G401.6 (cell line): Measurements from ENCODE around the gene MSGN1.

Source experiments
- FAIRE-seq: peaks from 2 replicates; lab custom pipeline; 2012; peaks lifted over from hg19 to GRCh38; lab: Jason Lieb, UNC

The MSGN1 gene, protein sequence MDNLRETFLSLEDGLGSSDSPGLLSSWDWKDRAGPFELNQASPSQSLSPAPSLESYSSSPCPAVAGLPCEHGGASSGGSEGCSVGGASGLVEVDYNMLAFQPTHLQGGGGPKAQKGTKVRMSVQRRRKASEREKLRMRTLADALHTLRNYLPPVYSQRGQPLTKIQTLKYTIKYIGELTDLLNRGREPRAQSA

DNA sequence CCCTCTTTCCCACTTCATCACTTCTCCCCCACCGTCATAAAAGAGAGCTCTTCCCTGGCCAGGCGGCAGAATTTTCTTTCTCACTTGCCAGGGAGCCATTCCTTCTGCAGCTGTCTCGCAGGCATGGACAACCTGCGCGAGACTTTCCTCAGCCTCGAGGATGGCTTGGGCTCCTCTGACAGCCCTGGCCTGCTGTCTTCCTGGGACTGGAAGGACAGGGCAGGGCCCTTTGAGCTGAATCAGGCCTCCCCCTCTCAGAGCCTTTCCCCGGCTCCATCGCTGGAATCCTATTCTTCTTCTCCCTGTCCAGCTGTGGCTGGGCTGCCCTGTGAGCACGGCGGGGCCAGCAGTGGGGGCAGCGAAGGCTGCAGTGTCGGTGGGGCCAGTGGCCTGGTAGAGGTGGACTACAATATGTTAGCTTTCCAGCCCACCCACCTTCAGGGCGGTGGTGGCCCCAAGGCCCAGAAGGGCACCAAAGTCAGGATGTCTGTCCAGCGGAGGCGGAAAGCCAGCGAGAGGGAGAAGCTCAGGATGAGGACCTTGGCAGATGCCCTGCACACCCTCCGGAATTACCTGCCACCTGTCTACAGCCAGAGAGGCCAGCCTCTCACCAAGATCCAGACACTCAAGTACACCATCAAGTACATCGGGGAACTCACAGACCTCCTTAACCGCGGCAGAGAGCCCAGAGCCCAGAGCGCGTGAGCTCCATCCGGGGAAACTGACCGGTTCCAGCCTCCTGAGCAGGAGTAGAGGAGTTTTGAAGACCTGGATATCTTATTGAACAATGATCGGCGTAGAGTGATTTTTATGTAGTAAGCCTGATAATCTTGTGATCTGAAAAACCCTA is at the start of gene MSGN1:
Gene MSGN1, plus strand, starts transcription at position 65 of the 850 bp plus-strand sequence. Its CDS starts 59 bp downstream, at position 124.
- no peak for FAIRE-seq

DNA sequence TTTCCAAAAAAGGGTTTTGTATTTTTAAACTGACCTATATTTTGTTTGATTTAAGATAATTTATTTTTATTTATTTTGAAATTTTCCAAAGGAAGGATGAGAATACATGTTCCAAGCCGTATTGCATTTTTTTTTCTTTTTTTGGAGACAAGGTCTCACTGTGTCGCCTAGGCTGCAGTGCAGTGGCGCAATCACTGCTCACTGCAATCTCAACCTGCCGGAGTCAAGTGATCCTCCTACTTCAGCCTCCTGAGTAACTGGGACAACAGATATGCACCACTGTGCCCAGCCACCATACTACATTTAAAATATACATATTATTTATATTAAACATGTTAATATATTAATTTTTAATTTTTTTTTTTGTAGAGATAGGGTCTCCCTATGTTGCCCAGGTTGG is 47.4 kb upstream of the MSGN1 start:
- FAIRE-seq: no peak

DNA sequence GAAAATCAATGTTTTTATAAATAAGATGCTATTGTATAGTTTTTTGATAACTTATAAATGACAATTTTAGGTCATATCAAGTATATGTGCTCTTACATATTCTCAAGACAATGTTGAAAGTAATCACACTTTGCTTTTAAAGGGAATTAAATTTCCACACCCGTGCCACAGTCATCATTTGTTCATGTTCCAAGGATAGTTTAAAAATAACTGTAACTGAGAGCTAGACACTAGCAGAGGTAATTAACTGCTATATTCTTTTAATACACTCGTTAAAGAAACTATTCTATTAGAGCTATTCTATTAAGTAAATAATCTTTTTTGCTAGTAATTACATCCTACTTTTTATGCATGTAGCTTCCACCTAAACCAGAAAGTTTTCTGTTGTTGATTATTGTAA is 44.3 kb upstream of the MSGN1 start:
- no peak for FAIRE-seq

DNA sequence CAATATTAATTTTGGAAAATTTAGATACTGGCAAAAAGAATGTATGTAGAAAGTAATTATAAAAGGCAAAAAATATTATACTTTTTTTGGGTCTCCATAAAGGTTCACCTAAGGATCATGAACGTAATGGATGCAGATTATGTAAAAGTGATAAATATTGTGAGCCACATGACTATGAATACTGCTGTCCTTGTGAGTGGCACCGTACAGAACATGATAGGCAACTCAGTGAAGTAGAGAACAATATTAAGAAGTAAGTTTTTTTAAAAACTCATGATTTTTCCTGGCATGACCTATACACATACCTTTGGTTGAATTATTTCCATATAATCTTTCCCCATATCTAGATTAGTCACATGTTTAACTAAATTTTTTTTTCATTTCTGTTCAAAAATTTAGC is 43.7 kb upstream of the MSGN1 start:
- no peak for FAIRE-seq

DNA sequence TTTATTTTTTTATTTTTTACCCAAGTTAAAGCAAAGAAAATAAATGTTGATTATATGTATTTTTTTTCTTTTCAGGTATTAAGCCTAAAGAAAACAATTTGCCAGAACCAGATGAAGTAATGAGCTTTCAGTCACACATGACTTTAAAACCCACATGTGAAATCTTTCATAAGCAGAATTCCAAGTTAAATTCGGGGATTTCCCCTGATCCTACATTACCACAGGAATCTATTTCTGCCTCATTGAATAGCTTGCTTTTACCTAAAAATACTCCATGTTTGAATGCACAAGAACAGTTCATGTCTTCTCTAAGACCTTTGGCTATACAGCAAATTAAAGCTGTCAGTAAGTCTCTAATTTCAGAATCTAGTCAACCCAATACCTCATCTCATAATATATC is 35.7 kb upstream of the MSGN1 start:
- no peak for FAIRE-seq

DNA sequence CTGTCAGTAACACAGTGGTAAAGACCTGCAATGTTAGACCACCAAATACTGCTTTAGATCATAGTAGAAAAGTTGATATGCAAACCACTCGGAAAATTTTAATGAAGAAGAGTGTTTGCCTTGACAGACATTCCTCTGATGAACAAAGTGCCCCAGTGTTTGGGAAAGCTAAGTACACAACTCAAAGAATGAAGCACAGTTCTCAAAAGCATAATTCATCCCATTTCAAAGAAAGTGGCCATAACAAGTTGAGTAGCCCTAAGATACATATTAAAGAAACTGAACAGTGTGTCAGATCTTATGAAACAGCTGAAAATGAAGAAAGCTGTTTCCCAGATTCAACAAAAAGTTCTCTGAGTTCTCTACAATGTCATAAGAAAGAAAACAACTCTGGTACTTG is 34.8 kb upstream of the MSGN1 start:
- no peak for FAIRE-seq

DNA sequence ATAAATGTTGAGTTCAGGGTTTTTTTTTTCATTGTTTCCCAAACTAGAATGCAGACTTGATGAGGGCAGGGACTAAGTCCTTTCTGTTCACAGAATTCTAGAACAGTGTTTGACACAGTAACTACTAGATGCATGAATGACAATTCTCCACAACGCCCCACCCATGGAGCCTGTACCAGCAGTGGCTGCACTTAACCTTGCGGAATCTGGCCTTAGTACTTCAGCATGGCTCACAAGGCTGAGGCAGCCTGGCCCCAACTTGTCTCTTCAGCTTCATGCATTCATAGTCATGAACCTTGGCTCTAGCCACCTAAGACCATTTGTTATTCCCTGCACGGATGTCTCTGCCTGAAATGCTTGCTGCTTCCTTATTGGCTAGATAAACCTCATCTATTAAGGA is 29.5 kb upstream of the MSGN1 start:
- no peak for FAIRE-seq

DNA sequence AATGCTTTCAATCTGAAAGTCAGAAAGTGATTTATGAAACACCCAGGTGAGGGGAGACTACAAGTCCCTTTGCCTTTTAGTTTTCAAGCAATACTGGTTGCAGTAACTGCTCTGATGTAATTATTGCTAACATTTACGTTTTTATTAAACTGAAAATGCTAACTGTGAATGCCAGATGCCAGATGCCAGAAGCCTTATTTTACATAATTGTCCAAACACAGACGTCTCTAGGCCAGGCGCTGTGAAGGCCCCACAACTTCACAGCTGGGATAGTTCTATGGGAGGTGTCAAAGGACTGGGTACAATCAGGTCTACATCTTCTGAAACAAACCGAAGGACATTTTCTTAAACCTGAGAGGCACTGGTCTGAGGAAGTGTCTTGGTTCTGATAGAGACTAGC is 27.5 kb upstream of the MSGN1 start:
- no peak for FAIRE-seq

DNA sequence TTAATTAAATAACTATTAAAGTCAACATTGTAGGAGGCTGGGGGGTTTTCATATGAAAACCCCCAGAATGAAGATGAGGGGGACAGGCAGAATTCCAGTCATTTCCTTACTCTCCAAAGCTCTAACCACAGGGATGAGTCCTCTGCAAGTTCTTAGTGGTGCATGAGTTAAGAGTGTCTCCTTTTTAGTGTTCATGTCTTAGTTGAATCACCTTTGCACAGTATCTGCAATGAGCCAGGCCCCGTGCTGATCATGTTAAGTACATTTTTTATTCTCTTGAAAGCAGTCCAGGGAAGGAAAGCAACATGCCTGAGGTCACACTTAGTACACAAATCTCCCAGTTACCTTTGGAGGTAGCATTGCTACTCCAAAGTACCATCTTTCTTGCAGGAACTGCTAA is 25.7 kb upstream of the MSGN1 start:
- FAIRE-seq: no peak

DNA sequence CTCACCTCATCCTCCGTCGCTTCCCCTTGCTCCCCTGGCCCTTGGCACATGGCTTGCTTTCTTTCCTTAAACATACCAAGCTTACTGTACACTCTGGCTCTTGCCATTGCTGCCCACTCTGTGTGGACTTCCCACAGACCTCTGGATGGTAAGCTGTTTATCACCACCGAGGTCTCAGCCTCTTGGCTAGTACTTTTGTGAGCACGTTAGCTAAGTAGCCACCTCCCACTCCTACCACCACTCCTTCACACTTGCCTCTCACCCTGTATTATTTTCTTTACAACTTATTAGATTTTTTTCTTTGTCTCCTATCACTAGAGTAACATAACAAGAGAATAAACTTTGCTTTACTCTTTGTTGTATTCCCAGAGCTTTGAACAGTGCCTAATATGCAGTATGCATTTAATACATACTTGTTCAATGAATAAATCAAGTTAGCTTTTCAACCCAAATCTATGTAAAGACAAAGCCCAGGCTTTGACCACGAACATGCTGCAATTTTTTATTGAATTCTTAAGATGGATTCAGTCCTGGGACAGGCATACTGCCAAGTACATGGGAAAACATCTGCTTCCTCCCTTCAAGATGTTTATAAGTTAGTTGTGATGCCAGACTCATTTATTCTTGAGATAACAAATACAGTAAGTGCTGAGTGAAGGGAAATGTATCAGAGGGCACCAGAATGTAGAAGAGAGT is 25.0 kb upstream of the MSGN1 start:
- no peak for FAIRE-seq

DNA sequence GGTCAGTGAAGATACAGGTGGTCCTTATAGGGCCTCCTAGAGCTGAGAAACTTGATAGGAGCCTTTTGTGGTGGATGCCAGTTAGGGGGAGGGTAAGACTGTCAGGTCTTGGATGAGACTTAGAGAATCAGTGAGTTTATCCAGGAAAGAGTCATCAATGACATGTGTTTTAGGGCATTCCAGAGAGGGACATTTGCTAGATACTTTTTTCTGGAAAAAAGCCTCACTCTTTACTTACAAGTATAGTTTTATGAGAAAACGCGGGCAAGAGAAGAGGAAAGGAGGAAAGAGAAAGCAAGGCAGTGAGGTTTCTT is 24.5 kb upstream of the MSGN1 start:
- no peak for FAIRE-seq

DNA sequence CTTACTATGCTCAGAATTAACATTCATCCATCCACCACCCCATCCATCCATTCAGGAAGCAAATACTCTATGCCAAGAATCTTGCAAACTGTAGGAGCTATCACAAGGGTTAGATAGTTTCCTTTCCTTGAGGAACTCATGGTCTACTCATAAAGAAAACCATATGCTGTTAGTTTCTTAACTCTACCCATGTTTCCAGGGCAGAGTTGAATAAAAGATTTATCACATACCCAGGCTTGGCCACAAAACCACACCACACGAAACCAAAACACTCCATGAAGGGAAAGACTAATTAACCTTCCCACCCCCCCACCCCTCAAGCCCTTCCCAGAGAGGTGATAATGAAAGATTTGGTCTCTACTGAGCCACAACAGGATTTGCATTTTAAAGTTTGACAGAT is 23.7 kb upstream of the MSGN1 start:
- FAIRE-seq: no peak

DNA sequence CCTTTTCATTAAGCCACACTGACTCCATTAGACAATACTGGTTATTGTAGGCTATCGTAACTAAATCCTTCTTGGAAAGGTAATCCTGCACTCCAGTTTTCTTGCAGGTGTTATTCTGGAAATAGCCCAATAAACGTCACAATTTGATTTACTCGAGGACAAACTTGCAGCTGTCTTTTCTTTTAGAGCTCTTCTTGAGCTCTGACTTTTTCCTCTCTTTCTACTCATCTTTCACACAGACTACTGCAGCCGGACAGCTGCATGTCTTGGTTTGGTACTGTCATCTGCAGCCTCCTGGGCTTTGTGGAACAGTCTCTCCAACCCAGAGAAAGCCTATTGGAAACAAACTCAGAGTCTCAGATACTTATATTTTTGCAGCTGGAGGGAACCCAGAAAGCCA is 23.0 kb upstream of the MSGN1 start:
- no peak for FAIRE-seq

DNA sequence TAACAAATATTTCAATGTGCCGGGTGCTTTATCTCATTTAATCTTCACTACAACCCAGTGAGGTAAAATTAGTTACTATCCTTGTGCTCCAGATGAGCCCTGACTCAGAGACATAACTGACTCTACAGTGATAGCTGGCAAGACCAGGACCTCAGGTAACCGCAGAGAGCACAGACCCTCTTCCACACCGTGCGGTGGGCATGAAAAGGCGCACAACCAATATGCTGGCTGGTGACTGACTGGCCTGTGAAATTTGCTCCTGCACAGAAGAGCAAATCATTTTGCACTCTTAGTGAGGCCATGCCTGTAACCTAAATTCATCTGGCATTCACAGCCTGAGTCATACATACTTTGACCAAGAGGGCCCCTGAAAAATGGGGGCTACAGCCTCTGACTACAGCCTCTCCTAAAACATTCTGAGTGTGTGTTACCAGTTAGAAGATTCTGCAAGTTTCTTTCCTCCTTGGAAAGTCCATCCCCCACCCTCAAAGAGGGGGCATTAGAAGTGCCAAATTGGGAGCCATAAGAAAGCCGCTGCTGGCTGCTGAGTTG is 22.4 kb upstream of the MSGN1 start:
- FAIRE-seq: no peak

DNA sequence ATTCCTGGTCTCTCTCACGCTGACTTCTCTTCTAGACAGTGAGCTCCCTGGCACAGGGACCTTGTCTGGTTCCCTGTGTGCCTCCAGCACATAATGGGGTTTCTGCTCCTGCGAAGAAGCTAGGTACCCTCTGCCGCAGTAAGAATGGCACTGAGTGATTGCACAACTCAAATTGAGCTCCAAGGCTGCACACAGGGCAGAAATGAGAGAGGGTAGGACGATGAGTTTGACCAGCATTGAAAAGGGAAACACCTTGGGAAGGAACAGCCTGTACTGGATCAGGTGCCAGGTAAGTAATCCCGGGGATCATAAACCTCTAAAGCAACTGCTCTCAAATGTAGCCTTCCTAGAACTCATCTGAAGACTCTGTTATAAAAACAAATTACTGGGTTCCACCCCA is 21.0 kb upstream of the MSGN1 start:
- FAIRE-seq: no peak

DNA sequence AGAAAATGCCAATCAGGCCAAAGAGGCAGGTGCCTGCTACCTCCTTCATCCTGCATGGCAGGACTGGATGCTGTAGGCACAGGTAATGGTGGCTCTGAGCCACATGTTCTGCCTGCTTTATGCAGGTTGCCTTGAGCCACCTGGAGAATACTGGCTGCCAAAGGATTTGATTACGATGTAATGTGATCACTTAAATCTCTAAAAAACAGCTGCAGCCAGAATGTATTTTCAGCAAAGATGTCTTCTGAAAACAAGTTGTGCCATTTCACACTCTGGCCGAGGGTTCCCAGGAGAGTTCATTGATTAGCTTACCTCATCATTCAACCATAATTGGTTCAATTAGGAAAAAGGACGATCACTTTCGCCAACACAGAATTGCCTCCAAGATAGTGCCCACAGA is 17.9 kb upstream of the MSGN1 start:
- FAIRE-seq: no peak

DNA sequence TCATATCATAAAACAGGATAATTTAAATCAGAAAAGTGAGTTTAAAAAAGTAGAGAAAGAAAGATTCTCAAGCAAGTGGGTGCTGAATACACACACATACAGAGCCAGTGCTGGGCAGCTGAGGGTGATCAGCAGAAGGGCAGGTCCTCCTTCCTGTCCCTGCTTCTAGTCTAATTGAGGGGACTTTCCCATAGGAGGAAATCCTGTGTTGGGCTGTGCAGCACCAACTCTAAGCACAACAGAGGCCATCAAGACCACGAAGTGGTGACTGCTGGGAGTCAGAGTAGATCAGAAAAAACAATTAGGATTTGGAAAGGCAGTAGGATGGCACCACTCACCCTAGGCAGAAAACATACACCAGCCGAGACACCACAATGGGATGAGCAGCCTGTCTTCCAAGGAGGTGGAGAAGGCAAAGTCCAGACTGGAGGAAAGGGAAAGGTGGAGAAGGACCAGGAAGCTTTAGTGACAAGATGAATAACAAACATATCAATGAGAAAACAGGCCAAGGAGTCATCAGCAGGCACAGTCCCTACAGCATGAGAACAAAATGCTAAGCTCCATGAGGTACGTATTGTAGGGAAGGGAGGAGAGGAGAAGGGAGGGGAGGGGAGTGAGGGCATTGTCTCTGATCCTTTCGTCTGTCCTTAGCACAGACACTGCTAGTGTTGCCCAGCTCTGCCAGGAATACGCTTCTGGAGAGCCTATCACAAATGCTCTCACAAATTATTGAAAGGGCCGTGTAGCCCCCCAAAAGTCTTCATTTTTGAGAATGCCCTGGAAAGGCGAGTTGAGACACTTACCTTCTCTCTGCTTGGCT is 16.7 kb upstream of the MSGN1 start:
- FAIRE-seq: no peak

DNA sequence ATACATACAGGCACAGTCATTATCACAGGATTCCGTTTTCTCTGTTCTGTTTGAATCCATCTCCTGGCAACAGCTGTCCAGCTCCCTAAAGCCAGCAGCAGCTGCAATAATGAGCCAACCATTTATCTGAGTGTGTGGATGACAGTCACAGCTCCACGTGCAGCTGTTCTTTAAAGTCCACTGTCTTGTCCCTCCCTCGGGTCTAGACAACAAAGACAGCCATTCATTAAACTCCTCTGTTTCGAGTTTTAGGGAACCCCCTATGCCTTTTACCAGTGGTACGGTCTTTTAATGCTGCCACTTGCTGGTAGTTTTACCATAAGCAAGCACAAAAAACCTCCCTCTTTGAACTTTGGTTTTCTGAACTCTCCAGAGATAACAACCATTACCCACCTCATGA is 16.0 kb upstream of the MSGN1 start:
- no peak for FAIRE-seq

DNA sequence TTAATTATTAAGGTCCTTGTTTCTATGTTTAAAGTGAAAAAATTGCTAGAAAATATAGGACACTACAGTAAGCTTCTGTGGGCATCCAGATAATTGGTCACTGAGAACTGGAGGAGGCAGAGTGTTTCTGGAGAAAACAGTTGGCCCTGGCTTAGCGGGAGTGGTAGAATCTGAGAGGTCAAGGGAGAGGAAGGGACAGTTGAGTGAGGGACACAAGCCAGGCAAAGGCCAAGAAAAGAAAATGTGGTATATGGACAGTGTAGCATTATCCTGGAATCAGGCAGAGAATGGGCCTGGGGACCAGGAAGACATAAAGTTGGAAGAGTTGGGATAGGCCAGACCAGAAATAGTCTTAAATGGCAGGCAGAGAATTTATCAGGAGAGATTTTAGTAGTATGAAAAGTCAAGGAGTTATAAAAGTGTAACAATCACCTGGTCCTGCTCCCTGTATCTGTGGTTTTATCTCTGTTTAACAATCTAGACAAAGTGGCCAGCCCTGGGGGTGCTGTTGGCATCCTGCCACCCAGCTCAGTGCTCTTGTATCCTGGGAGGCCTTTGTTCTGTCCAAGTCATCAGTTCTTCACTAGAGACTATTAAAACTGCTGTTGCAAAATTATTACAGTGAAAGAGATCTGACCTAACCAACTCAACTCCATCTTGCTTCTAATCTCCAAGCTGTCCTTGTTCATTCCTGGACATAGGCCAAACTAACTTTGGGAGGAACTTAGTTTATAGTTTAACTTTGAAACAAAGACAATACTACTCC is 15.4 kb upstream of the MSGN1 start:
- no peak for FAIRE-seq

DNA sequence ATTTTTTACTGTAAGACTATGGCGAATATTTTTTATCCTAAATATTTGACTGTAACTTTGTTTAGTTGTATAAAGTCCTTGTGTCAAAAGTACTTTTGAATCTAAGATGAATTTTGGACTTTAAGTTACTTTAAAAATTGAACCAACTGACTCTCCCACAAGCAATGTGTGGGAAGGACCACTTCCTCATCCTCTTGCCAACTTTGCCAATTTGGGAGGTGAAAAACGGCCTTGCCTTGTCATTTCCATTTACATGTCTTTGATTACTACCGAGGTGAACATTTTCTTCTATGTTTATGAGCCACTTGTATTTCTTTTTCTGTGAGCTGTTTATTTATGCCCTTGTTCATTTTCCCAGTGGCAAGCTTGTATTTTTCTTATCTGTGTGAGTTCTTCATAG is 12.8 kb upstream of the MSGN1 start:
- no peak for FAIRE-seq

DNA sequence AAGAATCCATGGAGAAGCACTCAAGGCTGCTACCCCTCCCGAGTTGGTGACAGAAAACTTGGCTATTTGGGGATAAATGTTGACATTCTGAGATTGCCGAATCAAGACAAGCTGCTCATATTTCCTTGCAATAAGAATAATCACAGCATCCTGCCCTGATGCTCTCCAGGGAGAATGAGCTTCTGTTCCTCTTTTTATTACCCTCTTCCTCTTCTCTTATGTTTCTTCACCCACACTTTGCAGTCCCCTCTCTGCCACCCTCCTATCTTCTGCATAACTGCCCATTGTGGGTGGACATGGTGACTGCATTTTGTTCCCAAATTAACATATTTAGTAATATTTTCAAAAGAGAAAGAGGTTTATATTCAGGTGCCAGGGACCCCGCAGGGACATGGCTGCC is 11.9 kb upstream of the MSGN1 start:
- FAIRE-seq: no peak

DNA sequence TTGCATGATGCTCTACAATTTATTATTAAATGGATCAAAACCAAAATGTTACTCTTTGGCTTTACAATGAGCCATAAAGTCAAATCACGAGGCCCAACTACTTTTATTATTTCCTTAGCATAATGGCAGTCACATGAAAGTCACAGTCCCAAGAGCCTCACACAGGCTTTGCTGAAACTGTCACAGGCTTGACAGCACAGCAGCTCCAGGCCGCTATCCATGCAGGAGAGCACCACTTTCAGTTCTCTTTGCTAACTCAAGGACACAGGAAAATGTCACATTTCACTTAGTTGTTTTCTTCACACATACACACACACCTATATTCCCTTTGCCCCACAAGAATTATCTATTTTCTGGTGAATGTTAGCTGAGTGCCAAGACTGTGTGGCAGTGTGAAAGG is 11.1 kb upstream of the MSGN1 start:
- no peak for FAIRE-seq
